Activated CD8-positive, alpha-beta memory T cell treated with anti-CD3 and anti-CD28 coated beads, Interleukin-2, amount 10 ng/mL, durations not matched to agents 7 days and 5 days (primary cell): ENCODE data around the gene CDK5RAP2. TPM values are rescaled to one million over a fixed set of nuclear protein-coding genes. Genes with fewer than 3 reads are reported as not detected.

Experiments used
- ATAC-seq: fragments of 150-1000 bp; cut with Tn5 transposase; one replicate; pipeline ENCODE4 v1.10.0; 2021; ENCODE audit warnings: moderate library complexity
- CTCF ChIA-PET: fragments of 350-600 bp; sonication (Branson Sonifier 250); formaldehyde crosslinking; loops from one replicate; lab custom pipeline; 2021; ENCODE audit warnings: antibody characterized with exemption; lab: Charles Lee
- DNase-seq: peaks from one replicate; pipeline ENCODE4 v3.0.0-alpha.2; 2020
- H3K27ac Mint-ChIP-seq: one replicate; pipeline ENCODE4 v1.8.0; 2021; ENCODE audit warnings: mild to moderate bottlenecking, mixed read lengths
- H3K27me3 Mint-ChIP-seq: one replicate; pipeline ENCODE4 v1.8.0; 2021; ENCODE audit warnings: mixed read lengths
- H3K36me3 Mint-ChIP-seq: one replicate; pipeline ENCODE4 v1.8.0; 2021; ENCODE audit warnings: mild to moderate bottlenecking, mixed read lengths
- H3K4me1 Mint-ChIP-seq: one replicate; pipeline ENCODE4 v1.8.0; 2021; ENCODE audit warnings: mixed read lengths
- H3K4me3 Mint-ChIP-seq: one replicate; pipeline ENCODE4 v1.8.0; 2021; ENCODE audit warnings: mild to moderate bottlenecking, moderate library complexity, mixed read lengths
- H3K9me3 Mint-ChIP-seq: one replicate; pipeline ENCODE4 v1.8.0; 2022; ENCODE audit warnings: low read depth, mixed read lengths
- total RNA-seq, 2 experiments: library from RNA; stranded (reverse); gene quantifications; one replicate each; pipeline ENCODE4 v1.2.3, GENCODE V29; 2021

Gene CDK5RAP2
- total RNA-seq, 2 experiments from 2014 or later, result 79.8 to 138 TPM

DNA sequence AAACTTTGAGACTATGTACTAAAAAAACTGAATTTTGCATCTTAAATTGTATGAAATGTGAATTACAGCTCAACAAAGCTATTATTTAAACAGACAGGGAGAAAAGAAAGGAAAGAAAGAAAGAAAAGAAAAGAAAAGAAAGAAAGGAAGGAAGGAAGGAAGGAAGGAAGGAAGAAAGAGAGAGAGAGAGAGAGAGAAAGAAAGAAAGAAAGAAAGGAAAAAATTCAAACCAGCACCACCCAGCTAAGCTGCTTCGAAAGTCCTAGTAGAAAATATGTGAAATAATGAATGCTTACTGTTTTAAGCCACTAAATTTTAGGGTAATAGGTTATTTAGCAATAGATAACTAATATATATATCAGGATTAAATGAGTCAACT is 31.7 kb upstream of the CDK5RAP2 start:
- DNase-seq, result no peak

DNA sequence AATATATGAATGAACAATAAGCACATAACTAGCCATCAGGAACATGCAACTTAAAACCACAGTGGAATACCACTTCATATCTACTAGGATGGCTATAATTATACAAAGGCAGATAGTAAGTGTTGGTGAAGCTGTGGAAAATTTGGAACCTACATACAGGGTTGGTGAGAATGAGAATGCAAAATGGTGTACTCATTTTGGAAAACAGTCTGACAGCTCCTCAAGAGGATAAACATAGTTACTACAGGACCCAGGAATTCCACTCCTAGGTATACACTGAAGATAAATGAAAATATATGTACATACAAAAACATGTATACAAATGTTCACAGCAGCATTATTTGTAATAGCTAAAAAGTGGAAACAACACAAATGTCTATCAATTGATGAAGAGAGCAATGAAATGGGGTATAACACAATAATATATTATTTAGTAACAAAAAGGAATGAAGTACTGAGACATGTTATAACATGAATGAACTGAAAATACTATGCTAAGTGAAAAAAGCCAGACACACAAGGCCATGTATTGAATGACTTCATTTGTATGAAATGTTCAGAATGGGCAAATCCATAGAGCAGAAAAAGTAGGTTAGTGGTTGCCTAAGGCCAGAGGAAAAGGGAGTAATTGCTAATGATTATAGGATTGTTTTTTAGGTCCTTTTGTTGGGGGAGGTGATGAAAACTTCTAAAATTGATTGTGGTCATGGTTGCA is 31.2 kb upstream of the CDK5RAP2 start:
- H3K27me3 Mint-ChIP-seq, result no peaks in the 10 kb centered on the region
- no peaks in the 10 kb centered on the region for H3K9me3 Mint-ChIP-seq
- CTCF ChIA-PET, result interaction anchor here (0.9 kb wide), 1 partner anchor 10 kb away, joined by 3 read pairs; no protein-coding TSS in a partner anchor
- no peak overlapping the region for H3K27ac Mint-ChIP-seq
- ATAC-seq, result no peak
- H3K4me3 Mint-ChIP-seq, result no peak overlapping the region
- no peaks in the 10 kb centered on the region for H3K4me1 Mint-ChIP-seq
- H3K36me3 Mint-ChIP-seq, result peaks cover 3% of the 10 kb centered on the region
- no peak for DNase-seq

More for the DNA sequence above, 31.7 kb upstream of the CDK5RAP2 start:
- no peak for ATAC-seq
- H3K27ac Mint-ChIP-seq, result no peak overlapping the region
- no peak overlapping the region for H3K4me3 Mint-ChIP-seq
- no peaks in the 10 kb centered on the region for H3K9me3 Mint-ChIP-seq
- peaks cover 3% of the 10 kb centered on the region for H3K36me3 Mint-ChIP-seq
- H3K4me1 Mint-ChIP-seq, result no peaks in the 10 kb centered on the region
- no peaks in the 10 kb centered on the region for H3K27me3 Mint-ChIP-seq
- CTCF ChIA-PET, result interaction anchor here (0.8 kb wide), 1 partner anchor 12 kb away, joined by 3 read pairs; no protein-coding TSS in a partner anchor

DNA sequence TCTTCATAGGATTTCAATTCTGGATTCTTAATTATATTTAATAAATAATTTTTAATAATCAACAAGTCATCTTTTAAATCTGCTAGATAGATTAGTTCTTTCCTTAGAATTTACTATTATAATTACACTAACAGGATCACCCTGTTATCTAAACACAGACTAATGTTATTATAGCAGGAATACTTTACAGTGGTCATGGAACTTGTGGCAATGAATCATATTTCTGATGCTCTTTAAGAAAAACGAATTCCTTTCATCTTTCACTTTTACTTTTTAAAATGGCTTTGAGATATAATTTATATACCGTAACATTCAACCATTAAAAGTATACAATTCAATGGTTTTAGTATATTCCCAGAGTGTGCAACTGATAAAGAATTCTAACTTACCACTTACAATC is 29.7 kb upstream of the CDK5RAP2 start:
- no peak for DNase-seq
- CTCF ChIA-PET, result interaction anchor here (0.8 kb wide), 1 partner anchor 36 kb away, joined by 3 read pairs; no protein-coding TSS in a partner anchor
- no peaks in the 10 kb centered on the region for H3K27me3 Mint-ChIP-seq
- H3K27ac Mint-ChIP-seq, result no peak overlapping the region
- no peaks in the 10 kb centered on the region for H3K4me1 Mint-ChIP-seq
- H3K4me3 Mint-ChIP-seq, result no peak overlapping the region
- H3K36me3 Mint-ChIP-seq, result peaks cover 3% of the 10 kb centered on the region
- H3K9me3 Mint-ChIP-seq, result no peaks in the 10 kb centered on the region
- ATAC-seq, result no peak

DNA sequence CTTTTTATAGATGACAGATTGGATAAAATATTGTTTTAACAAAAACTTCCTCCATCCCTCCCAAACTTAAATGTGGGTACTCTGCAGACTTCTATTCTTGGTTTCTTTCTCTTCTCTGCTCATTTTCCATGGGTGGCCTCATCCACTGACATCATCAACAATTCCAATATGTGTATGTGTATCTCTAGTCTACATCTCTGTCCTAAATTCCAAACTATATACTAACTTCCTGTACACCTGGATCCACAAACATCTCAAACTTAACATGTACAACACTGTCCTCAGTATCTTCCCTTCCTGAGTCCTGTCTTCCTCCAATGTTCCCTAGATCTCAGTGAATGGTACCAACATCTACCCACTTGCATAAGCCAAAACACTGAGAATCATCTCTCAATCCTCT is 28.5 kb upstream of the CDK5RAP2 start:
- Mint-ChIP-seq H3K27me3 (no peaks in the 10 kb centered on the region), H3K4me1 (no peaks in the 10 kb centered on the region), H3K36me3 (peaks cover 3% of the 10 kb centered on the region), H3K27ac (no peak overlapping the region), H3K9me3 (no peaks in the 10 kb centered on the region), H3K4me3 (no peak overlapping the region)
- CTCF ChIA-PET, result no interaction called here
- ATAC-seq (no peak), DNase-seq (no peak)

DNA sequence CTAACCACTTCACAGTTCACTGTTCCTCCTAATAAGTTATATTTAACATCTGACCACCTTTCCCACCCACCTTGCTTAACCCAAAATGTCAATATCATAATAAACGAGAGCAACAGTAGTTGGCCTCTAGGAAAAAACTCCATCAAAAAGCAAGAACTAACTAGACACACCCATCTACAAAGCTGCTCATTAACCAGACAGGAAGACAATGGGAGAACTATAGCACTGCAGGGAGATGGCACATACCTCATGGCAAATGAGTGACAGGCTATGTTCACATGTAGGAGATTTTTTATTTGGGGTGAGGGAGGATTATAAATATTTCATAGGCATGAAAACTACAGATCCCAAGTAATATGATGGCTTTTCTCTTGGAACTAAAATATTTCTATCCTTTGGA is 23.6 kb upstream of the CDK5RAP2 start:
- ATAC-seq (no peak), DNase-seq (no peak)
- peaks cover 3% of the 10 kb centered on the region for H3K36me3 Mint-ChIP-seq
- H3K27me3 Mint-ChIP-seq, result no peaks in the 10 kb centered on the region
- H3K9me3 Mint-ChIP-seq, result no peaks in the 10 kb centered on the region
- no peak overlapping the region for H3K27ac Mint-ChIP-seq
- CTCF ChIA-PET, result interaction anchor here (1.4 kb wide), 1 partner anchor 456 kb away, joined by 3 read pairs; no protein-coding TSS in a partner anchor
- no peak overlapping the region for H3K4me3 Mint-ChIP-seq
- peaks cover 1% of the 10 kb centered on the region for H3K4me1 Mint-ChIP-seq

DNA sequence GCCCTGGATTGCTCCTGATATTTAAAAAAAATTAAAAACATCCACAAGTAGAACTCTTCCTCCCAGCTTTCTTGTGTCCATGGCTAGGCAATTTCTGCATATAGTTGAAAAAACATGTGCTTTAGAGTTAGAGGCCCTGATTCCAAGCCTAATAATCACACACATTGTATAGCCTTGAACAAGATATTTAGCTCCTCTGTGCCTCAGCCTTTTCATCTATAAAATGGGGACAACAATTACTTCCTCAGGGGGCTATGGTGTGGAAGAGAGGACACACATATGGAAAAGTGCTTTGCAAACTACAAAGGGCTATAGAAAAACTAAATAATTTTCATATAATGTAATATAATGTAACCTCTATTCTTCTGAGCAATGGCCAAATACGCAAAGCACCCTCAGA is 23.0 kb upstream of the CDK5RAP2 start:
- Mint-ChIP-seq H3K4me3 (no peak overlapping the region), H3K36me3 (peaks cover 2% of the 10 kb centered on the region), H3K27ac (no peak overlapping the region), H3K9me3 (no peaks in the 10 kb centered on the region), H3K27me3 (no peaks in the 10 kb centered on the region), H3K4me1 (peaks cover 3% of the 10 kb centered on the region)
- CTCF ChIA-PET, result no interaction called here
- DNase-seq (no peak), ATAC-seq (no peak)

DNA sequence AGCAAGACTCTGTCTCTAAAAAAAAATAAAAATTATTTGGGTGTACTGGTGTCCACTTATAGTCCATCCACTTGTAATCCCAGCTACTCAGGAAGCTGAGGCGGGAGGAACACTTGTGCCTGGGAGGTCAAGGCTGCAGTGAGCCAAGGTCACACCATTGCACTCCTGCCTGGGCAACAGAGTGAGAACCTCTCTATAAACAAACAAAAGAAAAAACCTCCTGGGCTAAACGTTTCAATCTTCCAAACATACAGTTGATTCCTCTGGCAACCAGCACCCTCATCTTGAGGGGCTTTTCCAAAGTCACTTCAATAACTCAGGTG is 13.9 kb upstream of the CDK5RAP2 start:
- CTCF ChIA-PET, result no interaction called here
- H3K4me1 Mint-ChIP-seq, result peaks cover 3% of the 10 kb centered on the region
- DNase-seq, result no peak
- no peaks in the 10 kb centered on the region for H3K9me3 Mint-ChIP-seq
- no peaks in the 10 kb centered on the region for H3K27me3 Mint-ChIP-seq
- H3K36me3 Mint-ChIP-seq, result no peaks in the 10 kb centered on the region
- no peak overlapping the region for H3K4me3 Mint-ChIP-seq
- no peak for ATAC-seq
- H3K27ac Mint-ChIP-seq, result no peak overlapping the region

DNA sequence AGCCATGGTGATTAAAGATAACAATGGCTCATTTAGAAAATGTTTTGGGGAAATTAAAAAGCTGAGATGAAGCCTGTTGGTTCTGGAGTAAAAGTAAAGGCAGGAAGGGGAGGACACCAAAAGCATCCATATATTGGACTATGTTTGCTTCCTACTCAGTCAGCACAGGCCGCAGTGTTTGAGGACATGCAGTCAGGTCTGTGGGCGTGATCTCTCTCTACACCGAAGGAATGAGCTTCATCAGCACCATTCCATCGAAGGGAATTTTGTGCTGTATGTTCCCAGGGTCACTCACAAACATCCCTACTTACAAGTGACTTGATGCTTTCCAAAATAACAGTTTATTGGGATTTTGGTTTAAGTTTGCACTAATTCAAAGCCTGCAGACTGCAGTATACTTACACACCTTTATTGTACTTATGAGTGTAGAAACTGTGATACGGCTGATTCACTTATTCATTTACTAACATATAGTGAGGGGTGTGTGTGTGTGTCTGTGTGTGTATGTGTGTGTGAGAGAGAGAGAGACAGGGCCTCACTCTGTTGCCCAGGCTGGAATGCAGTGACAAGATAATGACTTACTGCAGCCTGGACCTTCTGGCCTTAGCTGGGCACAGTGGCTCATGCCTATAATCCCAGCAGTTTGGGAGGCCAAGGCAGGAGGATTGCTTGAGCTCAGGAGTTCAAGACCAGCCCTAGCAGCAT is 13.4 kb upstream of the CDK5RAP2 start:
- H3K27me3 Mint-ChIP-seq, result no peaks in the 10 kb centered on the region
- ATAC-seq (no peak), DNase-seq (no peak)
- CTCF ChIA-PET, result no interaction called here
- no peaks in the 10 kb centered on the region for H3K36me3 Mint-ChIP-seq
- no peaks in the 10 kb centered on the region for H3K4me1 Mint-ChIP-seq
- no peak overlapping the region for H3K27ac Mint-ChIP-seq
- H3K9me3 Mint-ChIP-seq, result no peaks in the 10 kb centered on the region
- no peak overlapping the region for H3K4me3 Mint-ChIP-seq

DNA sequence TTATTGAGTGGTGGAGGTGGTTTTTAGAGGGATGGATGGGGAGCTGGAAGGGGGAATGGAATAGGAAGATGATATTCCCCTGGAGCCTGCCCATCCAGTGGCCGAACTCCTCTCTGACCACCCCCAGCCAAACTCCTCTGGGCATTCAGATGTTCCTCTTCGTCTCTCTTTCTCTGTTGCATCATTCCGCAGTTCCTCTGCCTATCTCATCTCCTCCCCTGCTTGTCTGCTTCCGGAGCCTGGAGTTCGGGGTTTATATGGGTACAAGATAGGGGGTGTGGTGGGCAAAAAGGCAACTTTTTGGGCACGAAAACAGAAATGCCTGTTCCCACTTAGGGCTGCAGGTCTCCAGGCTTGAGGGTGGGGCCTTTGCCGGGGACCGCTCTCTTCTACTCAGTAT is 12.2 kb upstream of the CDK5RAP2 start:
- no peaks in the 10 kb centered on the region for H3K36me3 Mint-ChIP-seq

DNA sequence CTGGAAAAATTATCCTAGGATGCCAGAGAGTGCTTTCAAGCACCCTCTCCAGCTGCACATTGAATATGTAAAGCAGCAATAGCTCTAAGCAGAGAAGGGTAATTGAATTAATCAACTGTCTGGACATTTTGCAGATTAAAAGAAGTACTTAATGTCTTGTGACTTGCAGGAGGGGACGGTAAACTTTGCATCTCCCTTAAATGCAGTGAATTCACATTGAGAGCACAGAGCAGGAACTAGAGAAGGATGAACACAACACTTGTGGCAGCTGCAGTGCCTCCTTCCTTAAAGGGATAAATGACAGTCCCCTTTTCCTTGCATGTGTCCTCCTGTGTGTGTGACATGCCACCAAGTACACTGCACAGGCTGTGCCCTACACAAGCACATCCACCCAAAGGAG is 7.4 kb upstream of the CDK5RAP2 start:
- no peak overlapping the region for H3K27ac Mint-ChIP-seq
- DNase-seq, result no peak
- ATAC-seq, result no peak
- CTCF ChIA-PET, result interaction anchor here (1.0 kb wide), 1 partner anchor 33 kb away, joined by 3 read pairs; no protein-coding TSS in a partner anchor
- peaks cover 9% of the 10 kb centered on the region for H3K4me1 Mint-ChIP-seq
- no peak overlapping the region for H3K4me3 Mint-ChIP-seq
- no peaks in the 10 kb centered on the region for H3K9me3 Mint-ChIP-seq
- no peaks in the 10 kb centered on the region for H3K36me3 Mint-ChIP-seq
- H3K27me3 Mint-ChIP-seq, result no peaks in the 10 kb centered on the region

More for the DNA sequence above, 12.2 kb upstream of the CDK5RAP2 start:
- Mint-ChIP-seq H3K27me3 (no peaks in the 10 kb centered on the region), H3K27ac (no peak overlapping the region), H3K4me1 (no peaks in the 10 kb centered on the region), H3K9me3 (no peaks in the 10 kb centered on the region), H3K4me3 (no peak overlapping the region)
- no peak for DNase-seq
- CTCF ChIA-PET, result no interaction called here
- ATAC-seq, result no peak

DNA sequence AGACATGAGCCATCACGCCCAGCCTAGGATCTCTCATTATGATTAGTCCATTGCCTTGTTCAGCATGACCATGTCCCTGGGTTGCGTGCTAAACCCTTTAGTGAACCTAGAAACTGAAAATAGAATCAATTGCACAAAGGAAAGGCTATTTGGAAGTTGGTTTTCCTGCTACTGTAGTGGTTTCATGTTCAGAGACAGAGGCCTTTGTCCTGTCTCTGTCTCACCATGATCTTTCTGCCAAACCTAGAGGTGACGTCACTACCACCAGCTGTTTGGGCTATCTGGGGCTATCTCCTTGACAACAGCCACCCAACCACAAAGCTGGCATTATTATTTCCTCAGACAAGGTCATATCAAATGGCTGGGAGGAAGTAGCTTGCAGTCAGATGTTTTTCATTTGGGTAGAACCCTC is 4.0 kb upstream of the CDK5RAP2 start:
- DNase-seq (peak; percentile 77), ATAC-seq (peak; percentile 8)
- no peaks in the 10 kb centered on the region for H3K9me3 Mint-ChIP-seq
- H3K27me3 Mint-ChIP-seq, result no peaks in the 10 kb centered on the region
- peaks cover 5% of the 10 kb centered on the region for H3K36me3 Mint-ChIP-seq
- no peak overlapping the region for H3K27ac Mint-ChIP-seq
- CTCF ChIA-PET, result no interaction called here
- no peak overlapping the region for H3K4me3 Mint-ChIP-seq
- H3K4me1 Mint-ChIP-seq, result peaks cover 29% of the 10 kb centered on the region

DNA sequence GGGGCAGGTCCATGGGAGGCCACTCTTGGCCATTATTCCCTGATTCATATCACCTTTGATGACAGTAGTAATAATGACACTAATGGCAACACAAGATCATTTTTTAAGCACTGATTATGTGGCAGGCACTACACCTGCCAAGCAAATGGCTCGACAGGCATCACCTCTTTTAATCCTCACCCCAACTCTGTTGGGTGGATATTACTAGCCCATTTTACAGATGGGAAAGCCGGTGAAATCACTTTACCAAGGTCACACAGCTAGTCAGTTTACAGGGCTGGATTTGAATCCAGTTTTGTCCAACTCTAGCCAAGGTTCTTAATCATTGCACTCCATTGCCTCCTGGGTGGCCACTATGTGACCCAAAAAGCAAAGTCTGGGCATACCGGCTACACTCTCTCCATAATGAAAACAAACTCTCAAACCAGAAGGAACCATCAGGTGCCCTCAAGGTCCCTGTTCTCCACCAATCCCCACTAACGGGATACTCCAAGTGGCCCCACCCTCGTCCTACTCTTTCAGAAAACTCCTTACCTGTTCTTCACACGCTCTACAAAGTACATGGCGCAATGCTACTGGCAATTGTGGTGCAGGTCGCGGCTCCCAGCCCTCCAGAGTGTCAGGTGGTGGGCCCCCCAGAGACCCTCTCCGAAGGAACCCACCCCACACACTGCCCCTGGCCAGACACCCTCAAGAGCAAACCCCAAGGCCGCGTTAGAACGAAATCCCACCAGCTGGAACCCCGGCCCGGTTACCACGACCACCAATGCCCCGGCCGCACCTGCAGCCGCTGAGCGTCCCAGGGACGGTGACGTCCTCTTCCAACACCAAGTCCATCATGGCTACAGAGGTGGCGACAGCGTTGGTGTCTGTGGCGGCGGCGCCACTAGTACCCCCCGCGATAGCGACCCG is 572 bp downstream of the CDK5RAP2 start:
- ATAC-seq, result no peak

DNA sequence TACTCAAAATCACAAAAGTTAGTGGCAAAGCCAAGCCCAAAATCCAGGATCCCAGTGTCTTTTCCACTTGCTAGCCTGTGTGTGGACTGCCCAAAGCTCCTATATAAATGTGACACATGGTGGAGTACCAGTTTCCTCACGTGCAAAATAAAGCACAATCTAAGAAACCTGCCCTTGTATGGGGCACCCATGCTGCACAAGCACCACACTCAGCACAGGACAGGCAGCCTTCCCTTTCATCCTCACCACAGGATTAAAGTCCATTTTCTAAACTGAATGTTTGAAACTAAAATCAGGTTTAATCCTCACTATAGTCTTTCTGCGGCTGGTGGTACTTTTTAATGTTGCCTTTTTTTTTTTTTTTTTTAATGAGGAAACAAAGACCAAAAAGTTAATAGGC is 5.5 kb downstream of the CDK5RAP2 start:
- Mint-ChIP-seq H3K4me3 (no peak overlapping the region), H3K9me3 (no peaks in the 10 kb centered on the region), H3K27me3 (no peaks in the 10 kb centered on the region), H3K4me1 (peaks cover 29% of the 10 kb centered on the region), H3K27ac (no peak overlapping the region), H3K36me3 (peaks cover 38% of the 10 kb centered on the region)
- CTCF ChIA-PET, result interaction anchor here (1.2 kb wide), 1 partner anchor 36 kb away, joined by 3 read pairs; no protein-coding TSS in a partner anchor
- ATAC-seq (no peak), DNase-seq (no peak)

More for the DNA sequence above, 572 bp downstream of the CDK5RAP2 start:
- DNase-seq, result no peak
- Mint-ChIP-seq H3K27ac (peak overlapping the region; percentile 93), H3K4me3 (peak overlapping the region; percentile 96), H3K4me1 (peaks cover 46% of the 10 kb centered on the region), H3K9me3 (no peaks in the 10 kb centered on the region), H3K27me3 (no peaks in the 10 kb centered on the region), H3K36me3 (peaks cover 26% of the 10 kb centered on the region)
- CTCF ChIA-PET, result no interaction called here
